ENCODE data around the gene PLEKHA7. TPM values are rescaled to one million over a fixed set of nuclear protein-coding genes. Genes with fewer than 3 reads are reported as not detected.

Gene PLEKHA7
- total and polyA plus RNA-seq, 8 donors = 14.9 to 29.9 (median 20.0) TPM

- ATAC-seq (no peak), FAIRE-seq (no peak), DNase-seq (no peak)
- no peak for TF ChIP-seq CTCF (IDR thresholded peaks at IDR 0.05)
- Histone ChIP-seq H3K4me1 (peaks cover 3 to 6% (median 5%) of the 10 kb centered on the region in 3 donors), H3K36me3 (no peaks in the 10 kb centered on the region), H3K9me3 (no peaks in the 10 kb centered on the region), H3K27ac (no peak overlapping the region), H3K27me3 (no peaks in the 10 kb centered on the region), H3K4me3 (no peak overlapping the region)
- intact Hi-C loops (cut with DNase I) = loop anchor here in 1 of 3 donors (10.0 kb wide), 1 partner anchor 123 kb away; no protein-coding TSS in a partner anchor
- WGBS, 2 donors = 72 to 76% methylated on average over 5 of the region's 5 CpGs
These were observed 72.3 kb downstream of the PLEKHA7 start for GRCh38 chr11:16941935-16942334.

- no peaks in the 10 kb centered on the region for H3K36me3 ChIP-seq
- no peaks in the 10 kb centered on the region for H3K27me3 ChIP-seq
- no peaks in the 10 kb centered on the region for H3K9me3 ChIP-seq
- WGBS, 2 donors = 79 to 81% methylated on average over 3 of the region's 3 CpGs
- intact Hi-C loops (cut with DNase I) = no loop called here
- no peak overlapping the region for H3K4me3 ChIP-seq
- H3K27ac ChIP-seq = no peak overlapping the region
- no peak for TF ChIP-seq CTCF (IDR thresholded peaks at IDR 0.05)
- FAIRE-seq (no peak), DNase-seq (no peak), ATAC-seq (no peak)
- peaks cover 6 to 26% (median 20%) of the 10 kb centered on the region in 3 donors for H3K4me1 ChIP-seq
These were observed 76.2 kb downstream of the PLEKHA7 start for GRCh38 chr11:16938061-16938460.

GRCh38 chr11:16936643-16937042 is 77.6 kb downstream of the PLEKHA7 start:
- WGBS, 2 donors = 10 to 31% methylated on average over 1 of the region's 1 CpG
- no peak for FAIRE-seq
- peak overlapping the region in 3 of 4 donors; percentile 16 to 36 (median 28) for H3K27ac ChIP-seq
- peak in 4 of 6 donors; percentile 30 to 74 (median 65) for DNase-seq
- H3K9me3 ChIP-seq = no peaks in the 10 kb centered on the region
- peaks cover 6 to 26% (median 20%) of the 10 kb centered on the region in 3 donors for H3K4me1 ChIP-seq
- intact Hi-C loops (cut with DNase I) = no loop called here
- no peak overlapping the region for H3K4me3 ChIP-seq
- peak; percentile 89 to 94 (median 92) for ATAC-seq
- no peaks in the 10 kb centered on the region for H3K27me3 ChIP-seq
- TF ChIP-seq CTCF (IDR thresholded peaks at IDR 0.05) = no peak
- H3K36me3 ChIP-seq = no peaks in the 10 kb centered on the region

GRCh38 chr11:16935518-16936302 is 78.5 kb downstream of the PLEKHA7 start:
- H3K4me1 ChIP-seq = peaks cover 6 to 26% (median 20%) of the 10 kb centered on the region in 3 donors
- peak in 2 of 6 donors; percentile 25 to 26 for DNase-seq

More at GRCh38 chr11:16935518-16936302, 78.5 kb downstream of the PLEKHA7 start:
- 5 to 6% methylated on average over 6 of the region's 6 CpGs for WGBS, 2 donors
- Histone ChIP-seq H3K27ac (peak overlapping the region in 1 of 4 donors; percentile 16), H3K36me3 (no peaks in the 10 kb centered on the region), H3K9me3 (no peaks in the 10 kb centered on the region), H3K27me3 (no peaks in the 10 kb centered on the region), H3K4me3 (no peak overlapping the region)
- ATAC-seq (peak; percentile 66 to 84 (median 80)), FAIRE-seq (no peak)
- intact Hi-C loops (cut with DNase I) = no loop called here
- peak; percentile 30 to 48 (median 42) for TF ChIP-seq CTCF (IDR thresholded peaks at IDR 0.05)
